Activated naive CD4-positive, alpha-beta T cell treated with anti-CD3 and anti-CD28 coated beads for 36 hours (primary cell): ENCODE measurements around the gene VGLL4. TPM values are rescaled to one million over a fixed set of nuclear protein-coding genes. Genes with fewer than 3 reads are reported as not detected.
"Not testable (repeated sequence)": the region's sequence is repeated elsewhere in the genome, so short reads cannot be mapped to it uniquely, and the experiment has no call there.

Source experiments
- CTCF ChIA-PET: fragments of 350-600 bp; sonication (Branson Sonifier 250); formaldehyde crosslinking; loops from one replicate; lab custom pipeline; 2021; ENCODE audit warnings: antibody characterized with exemption; lab: Charles Lee
- DNase-seq: peaks from one replicate; pipeline ENCODE4 v3.0.0-alpha.2; 2020
- H3K27ac Mint-ChIP-seq: one replicate; pipeline ENCODE4 v1.8.0; 2021; ENCODE audit warnings: mild to moderate bottlenecking, mixed read lengths
- H3K27me3 Mint-ChIP-seq: one replicate; pipeline ENCODE4 v1.8.0; 2021; ENCODE audit warnings: low read depth, mixed read lengths
- H3K36me3 Mint-ChIP-seq: one replicate; pipeline ENCODE4 v1.8.0; 2021; ENCODE audit warnings: low read depth, mixed read lengths
- H3K4me1 Mint-ChIP-seq: one replicate; pipeline ENCODE4 v1.8.0; 2021; ENCODE audit warnings: low read depth, mixed read lengths
- H3K4me3 Mint-ChIP-seq: one replicate; pipeline ENCODE4 v1.8.0; 2021; ENCODE audit warnings: mild to moderate bottlenecking, moderate library complexity, mixed read lengths
- H3K9me3 Mint-ChIP-seq: one replicate; pipeline ENCODE4 v1.8.0; 2021; ENCODE audit warnings: mixed read lengths
- intact Hi-C: fragments of 100-400 bp; cut with micrococcal nuclease; formaldehyde crosslinking; loops from one replicate; pipeline ENCODE4 v1.15.1; 2023
- total RNA-seq, 2 experiments: library from RNA; stranded (reverse); gene quantifications; one replicate each; pipeline ENCODE4 v1.2.3, GENCODE V29; 2021

VGLL4 gene
- total RNA-seq, 2 experiments from 2014 or later: 6.3 to 7.7 TPM

- H3K9me3 Mint-ChIP-seq: no peaks in the 10 kb centered on the region
- H3K27ac Mint-ChIP-seq: no peak overlapping the region
- H3K4me1 Mint-ChIP-seq: peaks cover 61% of the 10 kb centered on the region
- DNase-seq: no peak
- H3K36me3 Mint-ChIP-seq: peaks cover 3% of the 10 kb centered on the region
- CTCF ChIA-PET: no interaction called here
- intact Hi-C loops: no loop called here
- H3K4me3 Mint-ChIP-seq: no peak overlapping the region
- no peaks in the 10 kb centered on the region for H3K27me3 Mint-ChIP-seq
These were observed 55.9 kb downstream of the VGLL4 start for GRCh38 chr3:11587766-11588165.

GRCh38 chr3:11584570-11584969, 59.1 kb downstream of the VGLL4 start:
- H3K27ac Mint-ChIP-seq: no peak overlapping the region
- H3K9me3 Mint-ChIP-seq: no peaks in the 10 kb centered on the region
- no peaks in the 10 kb centered on the region for H3K27me3 Mint-ChIP-seq
- H3K36me3 Mint-ChIP-seq: peaks cover 3% of the 10 kb centered on the region
- no peak overlapping the region for H3K4me3 Mint-ChIP-seq
- peaks cover 70% of the 10 kb centered on the region for H3K4me1 Mint-ChIP-seq
- no peak for DNase-seq
- CTCF ChIA-PET: no interaction called here
- intact Hi-C loops: loop anchor here (5.0 kb wide), 1 partner anchor 58 kb away; the partner anchor contains the start of gene VGLL4

- CTCF ChIA-PET: no interaction called here
- no peak for DNase-seq
- Mint-ChIP-seq H3K27me3 (no peaks in the 10 kb centered on the region), H3K36me3 (peaks cover 3% of the 10 kb centered on the region), H3K4me3 (no peak overlapping the region), H3K27ac (no peak overlapping the region), H3K4me1 (peaks cover 64% of the 10 kb centered on the region), H3K9me3 (no peaks in the 10 kb centered on the region)
- intact Hi-C loops: loop anchor here (5.0 kb wide), 1 partner anchor 59 kb away; the partner anchor contains the start of gene VGLL4
These were observed 60.1 kb downstream of the VGLL4 start for GRCh38 chr3:11583638-11584046.

DNA sequence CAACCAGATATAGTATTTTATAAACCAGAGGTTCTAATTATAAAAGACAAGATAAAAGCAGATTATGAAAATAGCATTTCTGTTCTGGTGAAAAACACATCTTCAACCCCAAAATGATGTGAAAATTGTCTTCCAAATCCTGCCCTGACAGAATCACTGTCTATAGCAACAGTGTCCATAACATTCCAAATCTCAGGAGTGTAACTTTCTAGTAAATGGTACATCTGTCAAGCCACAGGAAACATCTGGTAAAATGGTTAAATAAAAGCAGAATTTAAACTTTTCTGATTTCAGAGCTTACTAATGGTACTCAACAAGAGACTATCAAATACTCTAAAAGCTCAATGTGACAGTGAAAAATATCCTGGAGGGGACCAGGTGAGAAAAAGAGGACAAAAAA, 60.5 kb downstream of the VGLL4 start:
- DNase-seq: no peak
- intact Hi-C loops: loop anchor here (5.0 kb wide), 1 partner anchor 59 kb away; the partner anchor contains the start of gene VGLL4
- Mint-ChIP-seq H3K9me3 (no peaks in the 10 kb centered on the region), H3K4me1 (peaks cover 60% of the 10 kb centered on the region), H3K27ac (no peak overlapping the region), H3K4me3 (no peak overlapping the region), H3K27me3 (no peaks in the 10 kb centered on the region), H3K36me3 (peaks cover 3% of the 10 kb centered on the region)
- CTCF ChIA-PET: no interaction called here

- CTCF ChIA-PET: no interaction called here
- peak overlapping the region; percentile 56 for H3K4me3 Mint-ChIP-seq
- H3K27me3 Mint-ChIP-seq: no peaks in the 10 kb centered on the region
- intact Hi-C loops: loop anchor here (5.0 kb wide), 1 partner anchor 60 kb away; the partner anchor contains the start of gene VGLL4
- DNase-seq: peak; percentile 51
- H3K27ac Mint-ChIP-seq: no peak overlapping the region
- H3K4me1 Mint-ChIP-seq: peaks cover 52% of the 10 kb centered on the region
- H3K36me3 Mint-ChIP-seq: no peaks in the 10 kb centered on the region
- H3K9me3 Mint-ChIP-seq: no peaks in the 10 kb centered on the region
These were observed 61.3 kb downstream of the VGLL4 start for GRCh38 chr3:11582191-11582968.

DNA sequence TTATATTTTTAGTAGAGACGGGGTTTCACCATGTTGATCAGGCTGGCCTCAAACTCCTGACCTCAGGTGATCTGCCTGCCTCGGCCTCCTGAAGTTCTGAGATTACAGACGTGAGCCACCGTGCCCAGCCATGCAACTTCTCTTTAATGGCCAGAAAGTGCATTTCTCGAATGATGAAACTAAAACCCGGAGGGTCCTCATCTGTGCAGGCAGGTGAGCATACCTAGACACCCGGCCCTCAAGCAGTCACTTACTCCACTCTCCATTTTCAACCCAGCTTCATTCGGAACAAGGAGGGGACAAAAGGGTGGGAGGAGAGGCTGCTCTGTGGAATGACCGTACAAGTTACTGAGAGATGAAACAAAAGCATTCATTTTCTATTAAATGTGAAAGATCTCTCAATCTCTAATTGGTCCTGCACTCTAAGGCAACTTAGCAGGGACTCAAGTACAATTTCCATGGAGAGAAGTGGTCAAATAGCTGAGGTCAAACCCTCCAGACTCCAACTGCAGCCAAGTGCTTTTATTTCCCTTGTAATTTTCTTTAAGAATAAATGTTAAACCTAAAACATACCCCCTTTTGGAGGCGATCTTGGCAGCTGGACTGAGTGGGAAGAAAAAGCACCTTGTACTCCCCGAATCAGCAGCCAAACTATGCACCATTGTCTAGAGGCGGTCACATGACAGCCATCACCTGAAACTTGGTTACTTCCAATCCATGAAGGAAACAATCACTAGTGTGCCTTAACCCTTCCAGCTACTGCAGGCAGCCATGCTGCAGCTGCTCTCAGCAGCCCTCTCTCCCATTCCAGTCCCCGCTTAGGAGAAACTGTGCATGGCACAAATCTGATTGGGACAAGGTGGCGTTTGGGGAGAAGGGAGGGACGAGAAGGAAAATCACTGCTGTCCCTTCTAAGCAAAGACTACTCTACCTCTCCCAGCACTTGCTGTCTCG, 62.2 kb downstream of the VGLL4 start:
- peaks cover 50% of the 10 kb centered on the region for H3K4me1 Mint-ChIP-seq
- peak overlapping the region; percentile 56 for H3K4me3 Mint-ChIP-seq
- no peaks in the 10 kb centered on the region for H3K9me3 Mint-ChIP-seq
- H3K27ac Mint-ChIP-seq: no peak overlapping the region
- DNase-seq: no peak
- CTCF ChIA-PET: interaction anchor here (0.6 kb wide), 1 partner anchor 84 kb away, joined by 3 read pairs; no protein-coding TSS in a partner anchor
- intact Hi-C loops: loop anchor here (5.0 kb wide), 1 partner anchor 61 kb away; the partner anchor contains the start of gene VGLL4
- H3K36me3 Mint-ChIP-seq: no peaks in the 10 kb centered on the region
- H3K27me3 Mint-ChIP-seq: no peaks in the 10 kb centered on the region

- Mint-ChIP-seq H3K36me3 (no peaks in the 10 kb centered on the region), H3K9me3 (no peaks in the 10 kb centered on the region), H3K4me1 (peaks cover 41% of the 10 kb centered on the region), H3K4me3 (no peak overlapping the region), H3K27me3 (no peaks in the 10 kb centered on the region), H3K27ac (no peak overlapping the region)
- no peak for DNase-seq
- intact Hi-C loops: loop anchor here (5.0 kb wide), 1 partner anchor 62 kb away; the partner anchor contains the start of gene VGLL4
- CTCF ChIA-PET: interaction anchor here (0.6 kb wide), 2 partner anchors 52 to 84 kb away, joined by 3 read pairs; no protein-coding TSS in a partner anchor
These were observed 63.1 kb downstream of the VGLL4 start for GRCh38 chr3:11580645-11581044.

DNA sequence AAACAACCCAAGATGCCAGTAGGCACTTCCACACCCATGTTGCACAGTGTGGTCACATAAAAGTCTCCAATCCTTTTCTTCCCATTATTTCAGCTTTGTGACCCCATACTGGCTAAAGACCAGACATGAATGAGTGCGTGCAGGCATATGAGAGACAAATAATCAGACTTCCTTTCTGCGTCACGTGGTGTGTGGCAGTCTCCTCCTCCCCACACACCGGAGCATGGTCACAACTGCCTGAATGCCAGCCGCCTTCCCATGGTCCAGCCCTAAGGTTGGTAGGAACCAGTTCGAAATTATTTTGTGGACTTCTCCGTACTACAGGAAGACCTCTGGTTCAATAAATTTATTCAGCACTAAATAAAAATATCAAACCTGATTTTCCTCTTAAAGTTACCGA, 65.5 kb downstream of the VGLL4 start:
- Mint-ChIP-seq H3K4me1 (peaks cover 21% of the 10 kb centered on the region), H3K27me3 (no peaks in the 10 kb centered on the region), H3K27ac (no peak overlapping the region), H3K36me3 (no peaks in the 10 kb centered on the region), H3K9me3 (no peaks in the 10 kb centered on the region), H3K4me3 (no peak overlapping the region)
- CTCF ChIA-PET: no interaction called here
- no peak for DNase-seq
- intact Hi-C loops: no loop called here

DNA sequence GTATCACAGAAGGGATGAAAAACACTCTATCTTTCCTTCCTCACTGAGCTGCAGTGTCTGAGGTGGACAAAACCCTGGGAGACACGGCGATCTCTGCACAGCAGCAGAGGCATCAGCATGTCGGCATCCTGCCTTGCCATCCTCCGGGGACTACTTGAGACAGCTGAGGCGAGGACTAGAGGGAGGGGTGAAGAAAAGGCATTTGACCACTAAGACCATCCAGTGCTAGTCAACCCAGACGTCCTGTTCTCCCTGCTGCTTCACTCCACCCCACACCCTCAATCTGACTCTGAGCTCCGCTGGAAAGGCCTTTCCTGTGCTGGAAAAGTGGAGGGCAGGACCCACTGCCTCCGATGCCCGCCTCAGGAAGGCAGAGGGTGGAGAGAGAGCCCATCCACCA, 67.3 kb downstream of the VGLL4 start:
- DNase-seq: no peak
- Mint-ChIP-seq H3K27me3 (no peaks in the 10 kb centered on the region), H3K4me1 (peaks cover 3% of the 10 kb centered on the region), H3K9me3 (no peaks in the 10 kb centered on the region), H3K27ac (no peak overlapping the region), H3K36me3 (no peaks in the 10 kb centered on the region), H3K4me3 (no peak overlapping the region)
- CTCF ChIA-PET: interaction anchor here (0.6 kb wide), 1 partner anchor 75 kb away, joined by 3 read pairs; no protein-coding TSS in a partner anchor
- intact Hi-C loops: no loop called here

DNA sequence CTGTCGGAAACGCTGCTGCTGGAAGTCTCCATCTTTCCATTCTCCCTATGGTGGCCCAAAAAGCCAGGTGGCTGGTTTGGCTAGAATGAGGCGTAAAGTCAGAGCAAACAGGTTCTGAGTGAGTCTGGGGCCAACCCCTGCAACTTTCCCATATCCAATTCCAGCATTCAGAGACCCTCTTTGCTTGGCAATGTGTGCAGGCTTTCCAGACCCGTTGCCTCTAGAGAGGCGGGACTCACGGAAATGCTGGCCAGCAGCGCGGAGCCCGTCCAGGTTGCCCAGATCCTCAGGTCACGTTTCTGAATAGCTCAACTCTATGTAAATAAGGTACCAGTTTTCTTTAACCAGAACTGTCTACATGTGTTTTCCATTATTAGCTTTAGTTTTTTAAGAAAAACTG, 68.0 kb downstream of the VGLL4 start:
- no peak overlapping the region for H3K4me3 Mint-ChIP-seq
- H3K27ac Mint-ChIP-seq: no peak overlapping the region
- DNase-seq: no peak
- no peaks in the 10 kb centered on the region for H3K36me3 Mint-ChIP-seq
- H3K9me3 Mint-ChIP-seq: no peaks in the 10 kb centered on the region
- H3K27me3 Mint-ChIP-seq: no peaks in the 10 kb centered on the region
- intact Hi-C loops: no loop called here
- CTCF ChIA-PET: no interaction called here
- no peaks in the 10 kb centered on the region for H3K4me1 Mint-ChIP-seq

GRCh38 chr3:11574981-11575669, 68.6 kb downstream of the VGLL4 start:
- intact Hi-C loops: no loop called here
- no peaks in the 10 kb centered on the region for H3K4me1 Mint-ChIP-seq
- CTCF ChIA-PET: no interaction called here
- H3K36me3 Mint-ChIP-seq: no peaks in the 10 kb centered on the region
- no peaks in the 10 kb centered on the region for H3K9me3 Mint-ChIP-seq
- H3K4me3 Mint-ChIP-seq: no peak overlapping the region
- no peak overlapping the region for H3K27ac Mint-ChIP-seq
- no peaks in the 10 kb centered on the region for H3K27me3 Mint-ChIP-seq
- DNase-seq: no peak

DNA sequence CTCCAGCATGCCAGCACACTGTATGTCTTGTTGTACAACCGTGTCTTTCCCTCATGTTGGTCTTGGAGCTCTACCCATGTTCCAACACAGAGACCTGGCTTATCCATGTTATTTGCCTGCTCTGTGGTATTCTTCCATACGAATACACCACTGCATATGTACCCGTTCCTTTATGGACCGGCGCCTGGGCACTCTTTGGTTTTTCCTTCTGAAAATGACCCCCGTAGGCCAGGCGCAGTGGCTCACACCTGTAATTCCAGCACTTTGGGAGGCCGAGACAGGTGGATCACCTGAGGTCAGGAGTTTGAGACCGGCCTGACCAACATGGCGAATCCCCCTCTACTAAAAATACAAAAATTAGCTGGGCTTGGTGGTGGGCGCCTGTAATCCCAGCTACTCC, 71.1 kb downstream of the VGLL4 start:
- H3K4me1 Mint-ChIP-seq, DNase-seq, H3K9me3 Mint-ChIP-seq: not testable (repeated sequence)

More for the DNA sequence above, 71.1 kb downstream of the VGLL4 start:
- CTCF ChIA-PET: interaction anchor here (0.6 kb wide), 1 partner anchor 239 kb away, joined by 3 read pairs; no protein-coding TSS in a partner anchor
- H3K27ac Mint-ChIP-seq, H3K4me3 Mint-ChIP-seq, intact Hi-C loops, H3K36me3 Mint-ChIP-seq, H3K27me3 Mint-ChIP-seq: not testable (repeated sequence)
